IMR-90 (cell line): ENCODE data around the gene TUFM. TPM values are rescaled to one million over a fixed set of nuclear protein-coding genes. Genes with fewer than 3 reads are reported as not detected.

Experiments used
- ATAC-seq: fragments of 200-7000 bp; cut with Tn5 transposase; 2 replicates; pipeline ENCODE4 v1.9.1; 2020; ENCODE audit warnings: low read depth, mild to moderate bottlenecking, moderate library complexity
- BruUV-seq: library from RNA; stranded (reverse); fragments of 400-500 nt; replicated peaks from 2 replicates; lab custom pipeline; 2021; lab: Mats Ljungman, UMichigan
- CTCF ChIA-PET: fragments of 300-600 bp; formaldehyde crosslinking; extraction: SDS; loops from one replicate; lab custom pipeline; 2021; ENCODE audit warnings: antibody characterized with exemption; lab: Yijun Ruan, JAX
- POLR2A ChIA-PET: fragments of 300-600 bp; sonication (Branson Sonifier 250); formaldehyde crosslinking; loops from one replicate; lab custom pipeline; 2022; ENCODE audit warnings: antibody characterized with exemption; ENCODE audit not compliant: unreplicated experiment; lab: Charles Lee
- DNase-seq: peaks from one replicate; pipeline ENCODE4 v3.0.0; 2013
- H2AFZ ChIP-seq: replicated peaks from 2 replicates; pipeline ENCODE3; 2013; ENCODE audit warnings: low read length, mild to moderate bottlenecking; ENCODE audit not compliant: poor library complexity
- H2AK5ac ChIP-seq: 2 replicates; pipeline ENCODE4 v1.6.1; 2013; ENCODE audit warnings: low read depth, low read length, inconsistent platforms
- H2AK9ac ChIP-seq: replicated peaks from 2 replicates; pipeline ENCODE3; 2013; ENCODE audit warnings: mild to moderate bottlenecking, low read depth, low read length, moderate library complexity; ENCODE audit not compliant: poor library complexity
- H2BK120ac ChIP-seq: 2 replicates; pipeline ENCODE4 v1.6.1; 2013; ENCODE audit warnings: low read depth, low read length, inconsistent platforms
- H2BK15ac ChIP-seq: 3 replicates; pipeline ENCODE4 v1.6.1; 2013; ENCODE audit warnings: low read depth, low read length, inconsistent platforms
- H2BK20ac ChIP-seq: 2 replicates; pipeline ENCODE4 v1.6.1; 2013; ENCODE audit warnings: low read depth, mild to moderate bottlenecking, inconsistent platforms, low read length, moderate library complexity
- H2BK5ac ChIP-seq: 2 replicates; pipeline ENCODE4 v1.6.1; 2013; ENCODE audit warnings: mild to moderate bottlenecking, low read depth, low read length, inconsistent platforms; ENCODE audit not compliant: poor library complexity, severe bottlenecking
- H3K14ac ChIP-seq: replicated peaks from 2 replicates; pipeline ENCODE4 v1.6.1; 2013; ENCODE audit warnings: low read depth, low read length, inconsistent platforms
- H3K18ac ChIP-seq: 2 replicates; pipeline ENCODE4 v1.6.1; 2013; ENCODE audit warnings: low read depth, low read length, control low read depth
- H3K23ac ChIP-seq: 2 replicates; pipeline ENCODE4 v1.6.1; 2013; ENCODE audit warnings: low read depth, low read length, inconsistent platforms
- H3K27ac ChIP-seq: 2 replicates; pipeline ENCODE4 v1.5.1; 2013; ENCODE audit warnings: mild to moderate bottlenecking, control low read depth, low read length; ENCODE audit not compliant: insufficient read depth
- H3K27me3 ChIP-seq: 2 replicates; pipeline ENCODE4 v1.6.1; 2013; ENCODE audit warnings: low read length; ENCODE audit not compliant: control insufficient read depth, insufficient read depth
- H3K36me3 ChIP-seq: 2 replicates; pipeline ENCODE4 v1.6.1; 2013; ENCODE audit warnings: low read length, mixed read lengths; ENCODE audit not compliant: control insufficient read depth, insufficient read depth
- H3K4ac ChIP-seq: 2 replicates; pipeline ENCODE4 v1.6.1; 2013; ENCODE audit warnings: low read depth, low read length, inconsistent platforms
- H3K4me1 ChIP-seq: 2 replicates; pipeline ENCODE4 v1.6.1; 2013; ENCODE audit warnings: low read length, mixed read lengths; ENCODE audit not compliant: control insufficient read depth, insufficient read depth
- H3K4me2 ChIP-seq: 2 replicates; pipeline ENCODE4 v1.6.1; 2013; ENCODE audit warnings: low read depth, mild to moderate bottlenecking, control low read depth, low read length, moderate library complexity
- H3K4me3 ChIP-seq: 2 replicates; pipeline ENCODE4 v1.5.1; 2013; ENCODE audit warnings: low read depth, mild to moderate bottlenecking, control low read depth, low read length, moderate library complexity; ENCODE audit not compliant: insufficient read depth
- H3K56ac ChIP-seq: 2 replicates; pipeline ENCODE4 v1.6.1; 2013; ENCODE audit warnings: low read length, inconsistent platforms; ENCODE audit not compliant: insufficient read depth; ENCODE audit errors: extremely low read depth
- H3K79me1 ChIP-seq, 2 experiments: 2 replicates each; pipeline ENCODE4 v1.6.1; 2013; ENCODE audit warnings: low read length in 2 of 2, inconsistent platforms in 1 of 2, low read depth in 1 of 2
- H3K9ac ChIP-seq: 2 replicates; pipeline ENCODE4 v1.6.1; 2013; ENCODE audit warnings: low read depth, low read length, control low read depth
- H3K9me1 ChIP-seq: 2 replicates; pipeline ENCODE4 v1.6.1; 2013; ENCODE audit warnings: low read length, inconsistent platforms; ENCODE audit not compliant: insufficient read depth
- H3K9me3 ChIP-seq: 2 replicates; pipeline ENCODE4 v1.6.1; 2013; ENCODE audit warnings: low read length; ENCODE audit not compliant: control insufficient read depth, insufficient read depth
- H4K20me1 ChIP-seq: 2 replicates; pipeline ENCODE4 v1.6.1; 2013; ENCODE audit warnings: low read length, inconsistent platforms; ENCODE audit not compliant: insufficient read depth
- H4K5ac ChIP-seq: 2 replicates; pipeline ENCODE4 v1.6.1; 2013; ENCODE audit warnings: mild to moderate bottlenecking, low read depth, low read length, control low read depth
- H4K8ac ChIP-seq, 2 experiments: 2 replicates each; pipeline ENCODE4 v1.6.1; 2013; ENCODE audit warnings: low read depth in 2 of 2, low read length in 2 of 2, control low read depth in 1 of 2, inconsistent platforms in 1 of 2
- H4K91ac ChIP-seq: 2 replicates; pipeline ENCODE4 v1.6.1; 2013; ENCODE audit warnings: low read depth, low read length, inconsistent platforms; ENCODE audit not compliant: insufficient read depth
- BHLHE40 ChIP-seq: fragments of 150-350 bp; IDR thresholded peaks from 2 replicates; pipeline ENCODE4 v1.6.1; 2016; ENCODE audit warnings: mild to moderate bottlenecking, low read depth, low read length
- CHD1 ChIP-seq: IDR thresholded peaks from 2 replicates; pipeline ENCODE4 v1.6.1; 2012; ENCODE audit warnings: low read depth, low read length, improper control_type of control experiment
- CTCF ChIP-seq: conservative IDR thresholded peaks from 2 replicates; pipeline ENCODE4 v1.5.1; 2012; ENCODE audit warnings: mild to moderate bottlenecking, low read depth, low read length, improper control_type of control experiment
- ELK1 ChIP-seq: fragments of 150-350 bp; IDR thresholded peaks from 2 replicates; pipeline ENCODE4 v1.6.1; 2016; ENCODE audit warnings: low read depth, mild to moderate bottlenecking, low read length, moderate library complexity, borderline replicate concordance
- FOS ChIP-seq: fragments of 150-350 bp; IDR thresholded peaks from 2 replicates; pipeline ENCODE4 v1.6.1; 2016; ENCODE audit warnings: low read depth, low read length
- MXI1 ChIP-seq: IDR thresholded peaks from 2 replicates; pipeline ENCODE4 v1.6.1; 2012; ENCODE audit warnings: low read depth, mild to moderate bottlenecking, low read length, moderate library complexity, borderline replicate concordance
- NFE2L2 ChIP-seq: fragments of 150-350 bp; IDR thresholded peaks from 2 replicates; pipeline ENCODE4 v1.6.1; 2016; ENCODE audit warnings: low read depth, mild to moderate bottlenecking, low read length
- POLR2A ChIP-seq: IDR thresholded peaks from 2 replicates; pipeline ENCODE4 v1.6.1; 2012; ENCODE audit warnings: mild to moderate bottlenecking, low read depth, low read length
- RCOR1 ChIP-seq: IDR thresholded peaks from 2 replicates; pipeline ENCODE4 v1.6.1; 2012; ENCODE audit warnings: mild to moderate bottlenecking, low read length, improper control_type of control experiment; ENCODE audit not compliant: insufficient replicate concordance
- RFX5 ChIP-seq: IDR thresholded peaks from 2 replicates; pipeline ENCODE4 v1.8.0; 2012; ENCODE audit warnings: low read depth, mild to moderate bottlenecking, low read length, moderate library complexity
- USF2 ChIP-seq: fragments of 150-350 bp; IDR thresholded peaks from 2 replicates; pipeline ENCODE4 v1.6.1; 2017; ENCODE audit warnings: mild to moderate bottlenecking, antibody characterized with exemption, low read length, low read depth
- WGBS, 2 experiments: methylation state at CpG; one replicate each; pipeline versions ENCODE4 v1.1.5 to v1.1.7; 2013; ENCODE audit warnings: missing lambda C conversion rate in 2 of 2; ENCODE audit not compliant: insufficient read length in 1 of 2; ENCODE audit errors: extremely low coverage in 2 of 2; 5-methylcytosine and 5-hydroxymethylcytosine counted together
- dilution Hi-C: fragments of 300-500 bp; cut with HindIII; formaldehyde crosslinking; loops from one replicate; pipeline ENCODE4 v1.14.3; 2018; ENCODE audit warnings: low sequenced_read_pairs; ENCODE audit not compliant: unreplicated experiment
- in situ Hi-C: fragments of 300-500 bp; cut with MboI; formaldehyde crosslinking; loops from 3 replicates; pipeline ENCODE4 v1.14.3; 2019; ENCODE audit warnings: low sequenced_read_pairs, inconsistent platforms, mixed read lengths
- intact Hi-C: fragments of 100-400 bp; cut with micrococcal nuclease; formaldehyde crosslinking; loops from 2 replicates; pipeline ENCODE4 v1.10.0; 2022
- polyA plus RNA-seq, 3 experiments: library from polyadenylated mRNA; depleted of rRNA; stranded (reverse); fragments of >200 nt; gene quantifications; 2 replicates each; pipeline ENCODE4 v1.2.3, GENCODE V29; 2012; ENCODE audit warnings: low replicate concordance in 1 of 3
- total RNA-seq: library from RNA; depleted of rRNA; stranded (reverse); fragments of >200 nt; gene quantifications from 2 replicates; pipeline ENCODE4 v1.2.3, GENCODE V29; 2012

The TUFM gene
- total and polyA plus RNA-seq, 2 of the 4 experiments (the other 2 are of a cell fraction), result 80.3 to 126 TPM

GRCh38 chr16:28839899-28840298, 6.2 kb downstream of the TUFM start:
- Histone ChIP-seq H2AK9ac (no peak overlapping the region), H3K79me1 (peaks cover 3 to 17% of the 10 kb centered on the region in 2 experiments; a peak in 3 of 4 replicates), H3K36me3 (peaks cover 66% of the 10 kb centered on the region), H2BK15ac (no peak overlapping the region), H3K27me3 (no peaks in the 10 kb centered on the region), H3K14ac (no peak overlapping the region), H3K56ac (no peak overlapping the region), H4K91ac (no peak overlapping the region), H2AFZ (no peak overlapping the region), H2BK20ac (no peak overlapping the region), H4K20me1 (peaks cover 16% of the 10 kb centered on the region; the same call in 1 of the 2 replicates), H4K8ac (no peak overlapping the region), H3K4me1 (no peaks in the 10 kb centered on the region; the same call in 1 of the 2 replicates), H3K4me2 (no peak overlapping the region), H3K9me3 (no peaks in the 10 kb centered on the region), H3K18ac (no peak overlapping the region), H3K9ac (no peak overlapping the region), H2BK120ac (no peak overlapping the region), H3K27ac (no peak overlapping the region), H3K23ac (no peak overlapping the region), H2AK5ac (no peak overlapping the region), H3K4me3 (no peak overlapping the region), H3K4ac (no peak overlapping the region), H3K9me1 (no peaks in the 10 kb centered on the region), H2BK5ac (no peak overlapping the region), H4K5ac (no peak overlapping the region)
- no TSS peak for BruUV-seq
- POLR2A ChIA-PET, result no interaction called here
- intact Hi-C loops (no loop called here), in situ Hi-C loops (no loop called here), dilution Hi-C loops (no loop called here)
- no peak for DNase-seq
- no peak for TF ChIP-seq RFX5
- TF ChIP-seq CTCF, result no peak
- no peak for TF ChIP-seq USF2
- no peak for TF ChIP-seq NFE2L2
- no peak for TF ChIP-seq FOS
- TF ChIP-seq CHD1, result no peak
- no peak for TF ChIP-seq ELK1
- no peak for TF ChIP-seq MXI1
- TF ChIP-seq RCOR1, result no peak
- no peak for TF ChIP-seq POLR2A
- TF ChIP-seq BHLHE40, result no peak
- CTCF ChIA-PET, result interaction anchor here (0.6 kb wide), 1 partner anchor 43 kb away, joined by 3 read pairs; no protein-coding TSS in a partner anchor
- no CpG with 5 or more reads among the region's 1 CpG for WGBS, 2 experiments
- no peak for ATAC-seq
